Muscle of leg (tissue), 11 donors: ENCODE data around the gene GRM5. TPM values are rescaled to one million over a fixed set of nuclear protein-coding genes. Genes with fewer than 3 reads are reported as not detected.
A peak's percentile ranks its signal among the peaks of the same experiment; 100 is the strongest.
"Not testable (repeated sequence)": the region's sequence is repeated elsewhere in the genome, so short reads cannot be mapped to it uniquely, and the experiment has no call there.

Experiments
- DNase-seq: peaks from one replicate; pipeline ENCODE4 v3.0.0; 2013
- H3K27ac ChIP-seq: one replicate; pipeline ENCODE4 v1.5.1; 2013; ENCODE audit warnings: mild to moderate bottlenecking, low read length, control low read depth
- H3K27me3 ChIP-seq: one replicate; pipeline ENCODE4 v1.6.1; 2013; ENCODE audit warnings: low read length; ENCODE audit not compliant: control insufficient read depth, insufficient read depth
- H3K36me3 ChIP-seq: one replicate; pipeline ENCODE4 v1.6.1; 2013; ENCODE audit warnings: low read length; ENCODE audit not compliant: control insufficient read depth, insufficient read depth
- H3K4me1 ChIP-seq: one replicate; pipeline ENCODE4 v1.6.1; 2013; ENCODE audit warnings: low read length; ENCODE audit not compliant: control insufficient read depth, insufficient read depth
- H3K4me3 ChIP-seq: one replicate; pipeline ENCODE4 v1.5.1; 2013; ENCODE audit warnings: low read length, control low read depth
- H3K9me3 ChIP-seq: replicated peaks from 2 replicates; pipeline ENCODE4 v1.6.1; 2013; ENCODE audit warnings: low read depth, low read length; ENCODE audit not compliant: control insufficient read depth
- WGBS: methylation state at CpG from one replicate; pipeline ENCODE4 v1.1.5; 2013; ENCODE audit warnings: missing lambda C conversion rate; ENCODE audit not compliant: insufficient coverage; 5-methylcytosine and 5-hydroxymethylcytosine counted together
- polyA plus RNA-seq, 8 donors: library from polyadenylated mRNA; unstranded; fragments of 120-200 nt; gene quantifications; one replicate each; pipeline versions ENCODE4 v1.2.1 to v1.2.3, GENCODE V29; 2013; ENCODE audit warnings: inconsistent platforms in 1 of 8, low replicate concordance in 1 of 8; ENCODE audit not compliant: insufficient read length in 8 of 8, insufficient read depth in 1 of 8
- total RNA-seq: library from RNA; stranded (reverse); fragments of 120-200 nt; gene quantifications from one replicate; pipeline ENCODE4 v1.2.4, GENCODE V29; 2013

The GRM5 gene
- total and polyA plus RNA-seq, 9 donors = 0.02 to 0.04 (median 0.03) TPM; not detected in 6

DNA sequence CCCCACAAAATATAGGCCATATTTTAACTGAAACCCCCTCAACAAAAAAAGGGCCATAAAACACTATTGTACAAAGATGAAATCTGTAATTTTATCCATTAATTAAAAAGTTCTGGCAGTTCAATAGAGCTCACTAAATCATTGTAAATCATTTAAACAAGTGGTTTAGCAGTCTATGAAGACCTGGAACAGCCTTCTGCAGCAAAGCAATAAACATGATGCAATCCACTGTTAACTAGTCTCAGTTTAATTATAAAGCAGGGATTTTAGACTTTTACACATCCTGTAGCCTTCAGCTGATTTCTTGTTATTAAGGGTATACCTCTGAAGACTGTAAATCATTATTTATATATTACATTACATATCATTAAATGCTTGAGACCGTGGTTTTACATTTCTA lies 8.4 kb downstream of the GRM5 start:
- not testable (repeated sequence) for H3K4me1 ChIP-seq, H3K4me3 ChIP-seq, H3K27me3 ChIP-seq, DNase-seq, H3K9me3 ChIP-seq, H3K27ac ChIP-seq, H3K36me3 ChIP-seq
- no CpG with 5 or more reads among the region's 1 CpG for WGBS

DNA sequence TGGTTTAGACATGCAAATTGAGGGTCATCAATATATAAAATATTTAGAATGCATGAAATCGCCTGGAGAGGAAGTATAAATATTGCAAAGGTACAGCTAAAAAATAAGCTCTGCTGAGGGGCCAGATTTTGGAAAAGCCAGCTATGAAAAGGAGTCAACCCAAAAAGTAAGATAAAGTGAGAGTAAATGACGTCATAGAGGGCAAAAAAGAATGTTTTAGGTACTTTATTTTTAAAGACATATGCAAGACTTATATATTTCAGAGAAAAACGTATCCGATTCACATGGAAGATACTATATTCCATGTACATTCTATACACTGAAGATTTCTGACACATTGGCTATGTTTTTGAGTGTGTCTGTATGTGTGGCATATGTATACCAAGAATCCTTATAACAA lies 13.6 kb downstream of the GRM5 start:
- Histone ChIP-seq H3K27ac (no peak overlapping the region), H3K9me3 (no peaks in the 10 kb centered on the region), H3K4me3 (no peak overlapping the region), H3K36me3 (no peaks in the 10 kb centered on the region), H3K4me1 (no peaks in the 10 kb centered on the region), H3K27me3 (no peaks in the 10 kb centered on the region)
- no CpG with 5 or more reads among the region's 4 CpGs for WGBS
- no peak for DNase-seq

DNA sequence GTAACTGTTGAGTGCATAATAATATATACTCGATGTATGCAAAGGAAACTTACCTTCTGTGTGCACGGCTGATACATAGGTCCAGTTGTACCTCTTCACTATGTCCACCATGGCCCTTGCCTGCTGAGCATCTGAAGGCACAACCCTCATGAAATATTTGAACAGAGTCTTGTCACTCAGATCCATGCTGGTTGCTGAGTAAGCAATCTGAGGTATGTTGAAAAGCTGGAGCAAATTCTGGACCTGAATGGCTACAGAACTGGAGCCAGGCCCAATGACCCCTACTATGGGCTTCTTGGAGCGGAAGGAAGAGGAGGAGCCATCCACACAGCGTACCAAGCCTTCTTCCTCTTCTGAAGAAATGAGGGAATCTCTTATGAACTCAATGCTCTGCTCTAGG lies 18.6 kb downstream of the GRM5 start:
- H3K27me3 ChIP-seq, H3K9me3 ChIP-seq, H3K27ac ChIP-seq, DNase-seq, H3K36me3 ChIP-seq, H3K4me1 ChIP-seq, H3K4me3 ChIP-seq: not testable (repeated sequence)
- WGBS = no CpG with 5 or more reads among the region's 4 CpGs

- H3K27me3 ChIP-seq, H3K4me3 ChIP-seq, H3K9me3 ChIP-seq, H3K27ac ChIP-seq, H3K4me1 ChIP-seq, DNase-seq, H3K36me3 ChIP-seq: not testable (repeated sequence)
- 100% methylated on average over 1 of the region's 6 CpGs for WGBS
These were observed 21.8 kb downstream of the GRM5 start for GRCh38 chr11:89043861-89044588.

DNA sequence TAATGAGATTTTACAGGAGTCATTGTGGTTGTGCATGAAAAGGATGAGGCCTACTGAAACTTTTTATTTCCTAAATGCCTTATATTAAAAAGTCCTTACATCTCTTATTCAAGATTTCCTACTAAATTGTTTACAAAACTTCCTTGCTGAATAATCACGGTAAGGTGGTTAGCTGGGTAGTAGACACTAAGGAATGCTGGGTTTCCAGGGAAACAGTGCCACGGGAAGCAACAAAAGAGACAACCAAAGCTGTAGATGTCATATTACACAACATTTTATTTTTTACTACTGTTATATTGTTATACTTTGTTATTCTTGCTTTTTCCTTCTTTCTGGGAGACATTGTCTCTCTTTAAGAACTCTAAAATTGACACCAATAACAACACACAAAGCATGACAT lies 36.1 kb downstream of the GRM5 start:
- not testable (repeated sequence) for H3K4me3 ChIP-seq, H3K27ac ChIP-seq, DNase-seq, H3K27me3 ChIP-seq, H3K36me3 ChIP-seq, H3K9me3 ChIP-seq, H3K4me1 ChIP-seq
- WGBS = no CpG with 5 or more reads among the region's 2 CpGs

GRCh38 chr11:89021339-89021738 lies 44.4 kb downstream of the GRM5 start:
- Histone ChIP-seq H3K9me3 (no peaks in the 10 kb centered on the region), H3K4me1 (no peaks in the 10 kb centered on the region), H3K27me3 (no peaks in the 10 kb centered on the region), H3K4me3 (no peak overlapping the region), H3K27ac (no peak overlapping the region), H3K36me3 (no peaks in the 10 kb centered on the region)
- DNase-seq = no peak
- WGBS = no CpG with 5 or more reads among the region's 2 CpGs

DNA sequence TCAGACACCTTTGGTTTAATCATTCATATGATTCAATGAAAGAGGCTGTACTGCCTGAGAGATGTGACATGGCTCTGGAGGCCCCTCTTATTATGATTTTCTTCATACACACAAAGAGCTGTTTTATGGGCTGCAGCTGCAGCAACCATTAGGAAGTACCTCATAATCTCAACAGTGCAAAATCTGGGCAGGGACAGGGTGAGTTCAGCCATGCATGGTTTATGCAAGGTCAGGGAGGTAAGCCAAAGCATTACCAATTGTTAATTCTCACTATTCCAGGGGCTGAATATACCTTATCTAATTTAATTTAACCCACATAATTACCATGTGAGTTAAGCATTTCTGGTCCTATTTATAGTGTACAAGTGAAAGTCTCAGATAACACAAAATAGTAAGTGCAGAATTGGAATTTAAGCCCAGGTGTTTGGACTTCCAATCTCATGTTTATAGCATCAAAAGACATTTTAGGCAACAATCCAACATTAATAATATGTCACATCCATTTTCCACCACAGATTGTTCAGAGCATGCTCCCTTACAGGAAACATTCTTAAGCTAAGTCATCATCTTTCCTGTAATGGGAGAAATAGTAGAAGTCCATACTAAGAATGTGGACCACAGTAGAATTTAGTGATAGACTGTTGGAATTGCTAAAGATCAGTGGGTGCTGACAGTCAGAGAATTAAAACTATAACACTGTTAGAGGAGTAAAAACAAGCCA lies 45.8 kb downstream of the GRM5 start:
- H3K4me1 ChIP-seq, H3K36me3 ChIP-seq, H3K27me3 ChIP-seq, H3K4me3 ChIP-seq, H3K9me3 ChIP-seq, H3K27ac ChIP-seq: not testable (repeated sequence)
- DNase-seq = peak; percentile 2

DNA sequence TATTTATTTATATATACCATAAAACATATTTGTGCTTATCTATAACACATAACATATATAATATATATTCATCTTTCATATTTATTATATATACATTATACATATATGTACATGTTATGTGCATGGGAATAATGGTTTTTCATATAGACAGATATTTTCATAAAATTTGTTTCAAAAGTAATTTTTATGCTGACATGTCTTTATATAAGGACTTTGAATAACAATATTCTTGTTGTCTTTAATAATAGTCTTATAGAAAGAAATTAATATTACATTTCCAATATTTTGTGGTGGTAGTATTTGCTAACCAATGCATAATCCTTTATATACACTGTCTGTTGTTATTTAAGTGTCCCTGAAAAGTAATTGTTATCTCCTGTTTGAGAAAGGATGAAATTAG lies 49.6 kb downstream of the GRM5 start:
- no peak for DNase-seq

DNA sequence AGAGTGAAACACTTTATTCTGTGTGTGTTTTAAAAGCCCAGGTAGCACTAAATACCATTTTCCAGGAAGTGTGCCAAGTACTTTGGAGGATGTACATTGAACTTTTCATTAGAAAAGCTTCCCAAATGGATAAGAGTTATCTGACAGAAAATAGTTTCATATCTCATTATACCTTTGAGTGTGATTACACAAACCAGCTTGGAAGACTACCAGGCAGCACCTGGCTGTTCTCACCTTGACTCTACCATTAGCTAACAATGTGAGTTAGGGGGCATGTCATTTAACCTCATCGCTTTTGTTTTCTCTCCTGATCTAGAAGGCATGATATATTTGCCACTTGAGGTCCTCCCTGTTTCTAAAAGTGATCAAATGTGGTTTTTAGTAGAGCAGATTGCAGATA lies 50.2 kb downstream of the GRM5 start:
- no peaks in the 10 kb centered on the region for H3K9me3 ChIP-seq
- H3K27me3 ChIP-seq = no peaks in the 10 kb centered on the region
- H3K4me1 ChIP-seq = no peaks in the 10 kb centered on the region
- no peak for DNase-seq
- no CpG with 5 or more reads among the region's 1 CpG for WGBS
- H3K4me3 ChIP-seq = no peak overlapping the region
- no peak overlapping the region for H3K27ac ChIP-seq
- no peaks in the 10 kb centered on the region for H3K36me3 ChIP-seq

More for the DNA sequence above, 49.6 kb downstream of the GRM5 start:
- Histone ChIP-seq H3K4me1 (no peaks in the 10 kb centered on the region), H3K27me3 (no peaks in the 10 kb centered on the region), H3K4me3 (no peak overlapping the region), H3K9me3 (no peaks in the 10 kb centered on the region), H3K27ac (no peak overlapping the region), H3K36me3 (no peaks in the 10 kb centered on the region)

- not testable (repeated sequence) for H3K4me1 ChIP-seq, H3K9me3 ChIP-seq, DNase-seq, H3K27me3 ChIP-seq, H3K27ac ChIP-seq, H3K4me3 ChIP-seq, H3K36me3 ChIP-seq
These were observed 64.9 kb downstream of the GRM5 start for GRCh38 chr11:89000852-89001251.

GRCh38 chr11:88979641-88980040 lies 86.1 kb downstream of the GRM5 start:
- H3K27ac ChIP-seq = no peak overlapping the region
- no peak overlapping the region for H3K4me3 ChIP-seq
- H3K36me3 ChIP-seq = no peaks in the 10 kb centered on the region
- no peak for DNase-seq
- no peaks in the 10 kb centered on the region for H3K27me3 ChIP-seq
- H3K4me1 ChIP-seq = no peaks in the 10 kb centered on the region
- WGBS = 80% methylated on average over 2 of the region's 2 CpGs
- H3K9me3 ChIP-seq = no peaks in the 10 kb centered on the region
